ENCODE results near the gene FMN2. TPM values are rescaled to one million over a fixed set of nuclear protein-coding genes. Genes with fewer than 3 reads are reported as not detected.

The FMN2 gene
- total RNA-seq, 1 donor from 2014 or later: 60.7 TPM

DNA sequence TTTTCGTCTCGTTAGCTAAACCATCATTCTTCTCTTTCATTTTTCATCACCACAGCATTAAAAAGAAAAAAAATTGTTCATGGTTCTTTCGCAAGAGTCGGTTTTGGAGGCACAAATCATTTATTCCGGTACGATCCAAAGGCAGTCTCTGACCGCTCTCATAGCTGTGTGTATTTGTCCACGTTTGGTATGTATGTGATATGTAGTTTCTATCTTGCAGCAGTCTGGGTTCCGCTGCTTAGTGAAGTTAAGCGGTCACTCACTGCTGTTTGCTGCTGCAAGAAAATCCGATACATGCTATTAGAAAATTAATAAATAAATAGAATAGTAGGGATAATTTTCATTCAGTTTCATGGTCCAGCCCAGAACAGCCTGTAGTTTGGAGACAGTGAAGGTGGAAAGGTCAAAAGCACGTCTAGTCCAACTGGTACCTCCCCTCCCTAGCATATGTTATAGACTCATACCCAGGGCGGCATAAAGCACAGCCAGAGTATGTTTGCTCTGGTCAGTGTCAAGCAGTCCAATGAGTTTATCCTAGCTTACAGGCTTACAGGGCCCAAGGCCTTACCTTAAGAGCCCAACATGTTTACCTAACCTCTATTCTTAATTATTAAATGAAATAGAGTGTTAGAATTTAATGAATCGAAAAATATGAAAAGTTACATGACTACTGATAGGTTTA lies 2.5 kb downstream of the FMN2 start:
- FAIRE-seq (no peak), DNase-seq (ENCODE audit: low spot score in 2 of 2) (no peak)

DNA sequence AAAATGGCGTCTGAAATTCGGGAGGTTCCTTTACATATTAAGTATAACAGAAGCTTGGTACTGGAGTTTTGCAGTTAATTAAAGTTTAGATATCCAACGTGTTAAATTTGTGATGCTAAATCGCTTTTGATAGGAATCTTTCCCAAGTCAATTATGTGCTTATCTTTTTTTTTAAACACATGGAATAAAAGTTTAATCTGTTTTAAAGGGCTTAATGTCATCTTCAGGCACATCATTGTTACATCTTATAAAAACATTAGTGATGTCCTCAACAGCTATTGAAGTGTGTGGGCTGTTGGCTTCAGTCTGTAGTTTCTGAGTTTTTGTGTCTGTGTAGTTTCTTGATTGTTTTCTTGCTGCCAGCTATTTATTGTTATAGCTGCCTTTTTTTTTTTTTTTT lies 5.3 kb downstream of the FMN2 start:
- FAIRE-seq (no peak), DNase-seq (ENCODE audit: low spot score in 2 of 2) (no peak)

DNA sequence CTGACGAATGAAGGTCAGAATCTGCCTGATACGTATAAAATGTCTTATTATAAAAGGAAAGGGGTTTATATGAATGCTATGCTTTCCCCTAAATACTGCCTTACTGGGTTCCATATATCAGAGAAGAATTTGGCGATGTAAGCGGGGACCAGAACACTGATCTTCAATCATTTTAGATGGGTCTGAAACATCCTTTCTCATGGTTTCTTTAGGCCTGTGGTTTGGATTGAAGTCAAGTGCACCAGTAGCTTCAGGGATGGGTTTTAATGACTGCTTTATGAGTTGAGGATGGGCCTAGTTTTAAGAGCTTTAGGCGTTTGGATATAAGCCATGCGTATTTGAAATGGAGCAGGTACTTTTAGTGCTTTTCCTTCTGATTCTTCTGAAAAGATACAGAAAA lies 6.9 kb downstream of the FMN2 start:
- no peak for DNase-seq (ENCODE audit: low spot score in 2 of 2)
- no peak for FAIRE-seq

DNA sequence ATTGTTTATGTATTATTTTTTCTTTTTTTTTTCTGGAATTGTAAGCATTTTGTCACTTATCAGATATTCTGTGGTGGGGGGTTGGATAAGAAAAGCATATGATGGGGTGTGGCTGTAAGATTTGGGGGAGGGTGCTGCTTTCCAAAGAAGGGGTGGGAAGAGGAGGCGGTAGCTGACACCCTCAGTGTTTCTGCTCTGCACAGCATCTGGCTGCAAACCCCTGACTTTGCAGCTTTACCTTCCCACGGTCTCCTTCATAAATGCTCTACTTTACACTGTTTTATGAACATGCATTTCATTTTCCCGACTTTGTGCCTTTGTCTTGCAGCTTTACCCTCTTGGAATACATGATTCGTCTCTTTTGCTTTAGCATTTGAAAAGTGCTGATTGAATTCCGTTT lies 7.6 kb downstream of the FMN2 start:
- DNase-seq (ENCODE audit: low spot score in 2 of 2) (no peak), FAIRE-seq (no peak)

DNA sequence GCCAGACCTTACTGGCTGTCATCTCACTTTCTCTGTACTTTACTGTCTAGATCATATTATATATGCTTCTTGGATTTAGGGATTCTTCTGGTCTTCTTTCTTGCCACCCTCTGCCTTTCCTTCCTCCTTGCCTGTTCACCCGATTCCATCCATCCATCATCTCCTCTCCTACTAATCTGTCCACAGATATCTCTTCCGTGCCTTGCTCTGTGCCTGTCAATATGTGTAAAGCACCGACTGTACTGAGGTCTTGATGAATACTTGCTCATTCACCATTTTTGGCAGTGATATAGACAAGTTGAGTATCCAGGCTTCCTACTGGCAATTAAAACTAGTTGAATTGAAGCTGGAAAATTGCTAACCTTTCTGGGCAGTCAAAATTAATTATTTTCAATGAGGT lies 8.1 kb downstream of the FMN2 start:
- DNase-seq (ENCODE audit: low spot score in 2 of 2) (no peak), FAIRE-seq (no peak)

DNA sequence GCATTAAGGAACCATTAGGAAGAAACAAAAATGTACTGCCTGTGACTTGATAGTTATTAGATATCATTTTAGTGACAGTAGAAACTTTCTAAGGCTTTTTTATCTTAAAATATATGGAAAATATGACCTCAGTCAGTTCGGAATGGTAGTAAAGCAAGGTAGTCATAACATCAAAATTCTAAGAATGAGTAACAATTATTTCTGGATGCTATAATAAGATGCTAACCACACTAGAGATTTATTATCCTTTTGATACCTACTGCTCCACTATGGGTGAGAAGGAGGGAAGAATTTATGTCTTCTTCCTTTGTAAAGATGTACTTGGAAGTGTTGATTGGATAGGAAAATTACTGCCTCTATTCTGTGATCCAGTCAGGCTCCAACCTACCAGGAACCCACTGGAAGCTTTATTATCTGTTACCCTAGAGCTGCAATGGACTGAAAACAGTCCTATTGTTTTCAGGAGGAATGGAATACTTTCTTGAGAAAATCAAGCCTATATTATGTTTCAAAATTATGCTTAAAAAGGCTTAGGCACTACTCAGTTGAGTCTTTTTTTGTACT lies 8.8 kb downstream of the FMN2 start:
- FAIRE-seq: no peak
- no peak for DNase-seq (ENCODE audit: low spot score in 2 of 2)

DNA sequence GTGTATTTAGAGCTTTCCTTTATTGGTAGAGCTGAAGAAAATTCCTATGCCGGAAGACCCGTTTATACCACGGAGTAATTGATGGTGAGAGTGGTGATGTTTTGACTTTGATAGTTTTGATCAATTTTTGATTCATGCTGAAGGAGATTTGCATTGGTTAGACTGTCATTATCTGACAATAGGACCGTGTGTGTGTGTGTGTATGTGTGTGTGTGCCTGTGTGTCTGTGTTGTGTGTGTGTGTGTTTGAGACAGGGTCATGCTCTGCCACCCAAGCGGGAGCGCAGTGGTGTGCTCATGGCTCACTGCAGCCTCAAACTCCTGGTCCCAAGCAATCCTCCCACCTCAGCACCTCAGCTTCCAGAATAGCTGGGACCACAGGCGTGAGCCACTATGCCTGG lies 9.6 kb downstream of the FMN2 start:
- FAIRE-seq (no peak), DNase-seq (ENCODE audit: low spot score in 2 of 2) (no peak)

DNA sequence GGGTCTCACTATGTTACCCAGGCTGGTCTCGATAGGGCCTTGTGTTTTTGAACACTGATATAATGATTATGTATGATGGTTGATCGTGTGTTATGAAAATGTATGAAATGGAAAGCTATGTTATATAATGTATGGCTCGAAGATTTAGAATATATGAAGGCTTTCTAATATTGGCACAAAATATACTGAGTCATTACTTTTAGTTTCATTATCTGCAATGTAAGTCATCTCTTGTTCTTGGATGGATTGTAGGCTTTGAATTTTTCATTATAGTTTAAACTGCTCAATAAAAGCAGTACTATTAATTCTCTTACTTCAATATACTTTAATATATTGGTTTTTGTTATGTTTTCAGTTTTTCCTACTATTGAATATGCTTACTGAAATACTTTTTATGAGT lies 10.1 kb downstream of the FMN2 start:
- FAIRE-seq (no peak), DNase-seq (ENCODE audit: low spot score in 2 of 2) (no peak)

DNA sequence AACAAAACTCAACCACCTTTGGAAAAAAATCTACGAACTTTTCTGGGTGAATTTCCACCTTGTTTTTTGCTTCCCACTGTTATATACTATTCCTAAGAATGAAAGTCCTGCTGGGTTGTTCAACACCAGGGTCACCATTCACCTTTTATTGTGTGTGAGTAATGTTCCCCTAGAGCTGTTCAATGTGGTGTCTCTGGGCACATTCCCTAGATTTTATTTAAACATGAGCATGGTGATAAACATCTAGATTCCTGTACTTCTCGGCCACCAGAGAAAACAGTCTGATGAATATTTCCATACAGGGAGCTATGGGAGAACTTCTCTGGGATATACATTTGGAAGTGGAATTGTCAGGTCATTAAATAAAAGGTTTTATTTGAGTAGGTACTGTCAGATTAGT lies 13.0 kb downstream of the FMN2 start:
- DNase-seq (ENCODE audit: low spot score in 2 of 2): no peak
- no peak for FAIRE-seq

DNA sequence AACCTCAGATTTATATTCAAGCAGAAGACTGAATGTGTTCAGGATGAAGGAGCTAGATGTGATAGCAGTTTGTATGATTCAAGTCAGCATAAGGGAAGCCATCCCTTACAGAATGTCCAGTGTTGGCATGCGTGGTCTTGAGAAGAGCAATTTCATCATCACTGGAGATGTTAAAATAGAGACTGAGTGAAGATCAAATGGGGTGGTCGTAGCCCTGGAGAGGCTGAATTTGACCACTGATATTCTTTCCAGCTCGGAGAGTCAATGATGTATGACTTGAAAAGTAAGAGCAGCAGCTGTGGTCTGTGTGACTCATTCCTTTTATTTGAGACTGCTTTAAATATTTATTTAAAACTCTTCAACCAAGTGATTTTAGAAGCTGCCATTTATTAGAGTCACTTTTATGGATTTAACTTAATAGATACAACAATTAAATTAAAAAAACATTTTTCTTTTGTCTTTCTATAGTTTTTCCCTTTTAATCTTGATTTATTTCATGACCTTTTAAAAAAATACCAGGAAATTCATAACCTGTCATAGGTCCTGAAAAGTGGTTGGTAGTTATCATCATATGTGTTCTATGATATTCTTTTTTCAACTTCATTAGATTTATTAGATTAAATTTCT lies 15.5 kb downstream of the FMN2 start:
- DNase-seq (ENCODE audit: low spot score in 2 of 2): no peak
- FAIRE-seq: peak; percentile 36

DNA sequence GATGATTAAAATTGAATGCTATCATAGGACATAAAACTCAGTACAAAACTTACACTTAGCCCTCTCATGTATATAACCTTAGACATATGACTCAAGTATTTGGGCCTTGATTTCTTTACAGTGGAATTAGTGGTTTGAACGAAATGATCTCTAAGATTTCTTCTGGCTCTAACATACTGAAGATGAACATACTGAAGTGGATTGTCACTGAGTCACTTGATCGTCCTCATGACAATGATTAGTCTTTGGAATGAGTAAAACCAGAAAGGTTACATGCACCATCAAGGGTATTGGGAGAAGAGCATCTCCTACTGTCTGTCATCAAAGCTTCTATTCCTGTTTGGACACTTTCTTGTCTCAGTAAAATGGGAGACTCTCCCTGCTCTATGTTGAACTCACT lies 17.4 kb downstream of the FMN2 start:
- DNase-seq (ENCODE audit: low spot score in 2 of 2) (no peak), FAIRE-seq (no peak)

DNA sequence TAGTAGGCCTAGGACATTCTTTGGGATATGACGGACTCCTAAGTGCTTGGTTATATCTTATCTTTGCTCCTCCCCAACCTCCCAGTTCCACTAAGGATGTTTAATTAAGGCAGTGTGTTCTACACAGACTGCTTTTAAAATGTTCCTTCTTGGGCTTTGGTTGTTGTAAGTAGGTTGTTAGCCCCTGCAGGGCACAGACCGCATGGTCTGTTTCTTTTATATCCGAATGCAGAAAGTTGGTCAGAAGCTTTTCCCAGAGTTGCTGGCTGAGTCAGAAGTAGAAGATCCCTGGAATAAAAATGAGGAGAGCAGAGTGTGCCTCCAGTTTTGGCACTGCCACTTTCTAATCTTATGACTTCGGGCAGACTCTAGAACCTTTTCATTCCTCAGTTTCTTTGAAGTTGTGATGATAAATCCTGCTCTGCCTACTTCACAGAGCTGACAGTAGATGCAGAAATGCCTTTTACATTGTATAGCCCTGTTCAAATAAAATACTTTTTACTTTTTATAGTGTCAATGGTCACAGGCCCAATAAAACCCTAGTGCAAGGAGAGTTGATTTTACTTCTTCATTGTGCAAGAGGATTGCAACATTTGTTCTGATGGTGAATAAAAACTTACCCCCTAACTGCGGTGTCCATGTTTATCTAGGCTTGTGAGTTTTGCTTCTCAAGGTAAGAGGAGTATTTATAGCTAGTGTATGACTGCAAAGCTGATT lies 18.4 kb downstream of the FMN2 start:
- DNase-seq (ENCODE audit: low spot score in 2 of 2) (peak in 1 of 2 donors; percentile 36), FAIRE-seq (no peak)

DNA sequence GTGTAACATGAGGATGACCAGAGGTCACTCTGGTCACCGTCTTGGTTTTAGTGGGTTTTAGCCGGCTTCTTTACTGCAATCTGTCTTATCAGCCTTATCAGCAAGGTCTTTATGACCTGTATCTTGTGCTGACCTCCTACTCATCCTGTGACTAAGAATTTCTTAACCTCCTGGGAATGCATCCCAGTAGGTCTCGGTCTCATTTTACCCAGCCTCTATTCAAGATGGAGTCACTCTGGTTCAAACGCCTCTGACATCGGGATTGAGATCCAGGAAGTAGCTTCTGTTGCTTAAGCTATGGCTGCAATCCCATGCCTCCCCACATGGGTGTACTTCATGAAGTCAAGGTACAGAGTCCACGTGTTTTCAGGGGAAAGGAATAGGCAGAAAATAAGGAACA lies 19.9 kb downstream of the FMN2 start:
- no peak for FAIRE-seq
- no peak for DNase-seq (ENCODE audit: low spot score in 2 of 2)

DNA sequence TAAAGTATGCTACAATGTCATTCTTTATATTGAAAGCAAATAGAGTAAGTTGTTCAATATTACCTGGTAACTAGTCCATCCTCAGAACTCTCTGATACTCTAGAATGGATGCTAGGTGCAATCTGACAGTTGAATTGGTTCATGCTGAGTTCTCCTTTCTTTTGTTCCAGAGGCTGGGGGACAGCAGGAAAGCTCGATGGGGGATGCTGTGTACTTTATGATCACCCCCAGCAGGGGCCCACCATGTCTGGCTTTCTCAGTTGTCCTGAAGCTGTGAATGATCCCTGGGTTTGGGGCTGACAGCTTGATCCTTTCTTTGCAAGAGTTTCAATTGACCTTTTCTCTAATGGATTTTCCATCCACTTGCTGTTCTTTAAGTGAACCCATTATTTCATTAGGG lies 22.5 kb downstream of the FMN2 start:
- no peak for FAIRE-seq
- no peak for DNase-seq (ENCODE audit: low spot score in 2 of 2)

DNA sequence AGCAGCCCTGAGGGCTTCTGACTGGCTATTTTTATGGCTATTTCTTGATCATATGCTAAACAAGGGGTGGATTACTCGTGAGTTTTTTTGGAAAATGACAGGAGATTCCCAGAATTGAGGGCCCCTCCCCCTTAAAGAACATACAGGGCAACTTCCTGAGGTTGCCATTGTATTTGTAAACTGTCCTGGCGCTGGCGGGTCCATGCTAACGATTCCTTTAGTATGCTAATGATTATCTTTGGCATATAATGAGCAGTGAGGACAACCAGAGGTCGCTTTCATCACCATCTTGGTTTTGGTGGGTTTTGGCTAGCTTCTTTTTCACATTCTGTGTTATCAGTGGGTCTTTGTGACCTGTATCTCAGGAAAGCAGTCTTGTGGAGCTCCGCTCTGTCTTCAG lies 24.1 kb downstream of the FMN2 start:
- no peak for DNase-seq (ENCODE audit: low spot score in 2 of 2)

DNA sequence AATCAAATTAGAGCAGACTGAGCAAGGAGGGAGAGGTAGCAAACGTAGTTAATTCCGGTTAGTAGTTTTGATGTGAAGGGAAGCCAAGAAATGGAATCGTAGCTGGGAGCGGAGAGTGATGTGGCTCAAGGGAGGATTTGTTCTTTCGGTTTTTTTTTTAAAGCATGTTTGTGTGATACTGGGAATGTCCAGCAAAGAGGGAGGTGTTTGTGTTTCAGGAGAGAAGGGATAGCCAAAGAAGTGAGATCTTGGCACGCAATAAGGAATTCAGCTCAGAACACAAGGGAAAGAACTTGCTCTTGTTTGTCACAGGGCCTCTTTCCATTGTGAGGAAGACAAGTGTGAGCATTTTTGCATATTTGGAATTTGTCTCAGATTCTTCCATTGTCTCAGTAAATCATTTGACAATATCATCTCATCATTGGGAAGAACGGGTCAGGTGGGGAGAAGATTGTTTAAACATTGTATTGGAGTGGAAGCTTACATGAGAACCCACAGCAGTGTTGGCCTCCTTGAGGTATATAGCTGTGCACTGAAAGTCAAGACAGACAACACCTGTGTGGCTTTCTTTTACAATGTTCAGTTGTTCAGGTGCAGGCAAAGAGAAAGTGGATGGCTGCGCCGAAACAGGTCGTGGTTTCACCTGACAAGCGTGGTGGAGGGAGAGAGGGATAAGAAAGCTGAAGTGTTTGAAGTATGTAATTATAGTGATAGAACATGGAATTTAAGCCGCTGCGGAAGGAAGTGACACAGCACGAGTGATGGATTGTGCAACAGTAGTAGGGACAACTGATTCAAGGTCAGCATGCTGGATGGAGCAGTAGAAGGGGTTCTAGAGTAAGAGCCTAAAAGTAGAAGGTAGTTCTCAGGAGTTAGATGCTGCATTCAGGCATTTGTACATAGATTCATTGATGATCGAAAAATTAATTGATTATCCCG lies 25.4 kb downstream of the FMN2 start:
- no peak for DNase-seq (ENCODE audit: low spot score in 2 of 2)
- FAIRE-seq: no peak

More for the DNA sequence above, 24.1 kb downstream of the FMN2 start:
- FAIRE-seq: no peak

DNA sequence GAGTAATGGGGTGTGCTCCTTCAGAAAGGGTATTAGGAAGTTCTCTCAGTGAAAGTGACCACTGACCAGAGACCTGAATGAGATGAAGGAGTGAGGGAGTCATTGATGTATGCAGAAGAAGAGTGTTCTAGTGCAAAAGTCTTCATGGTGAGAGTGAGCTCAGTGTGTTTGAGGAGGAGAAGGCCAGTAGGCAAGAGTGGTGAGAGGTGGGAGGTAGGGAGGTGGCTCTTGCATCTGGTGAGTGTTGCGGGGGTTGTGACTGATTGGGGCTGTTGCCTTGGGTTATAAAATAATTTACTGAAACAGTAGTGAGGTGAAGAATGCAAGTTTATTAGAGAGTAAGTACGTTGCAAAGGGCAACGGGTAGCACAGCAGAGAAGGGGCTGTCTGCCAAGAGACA lies 26.2 kb downstream of the FMN2 start:
- DNase-seq (ENCODE audit: low spot score in 2 of 2): no peak
- FAIRE-seq: no peak

DNA sequence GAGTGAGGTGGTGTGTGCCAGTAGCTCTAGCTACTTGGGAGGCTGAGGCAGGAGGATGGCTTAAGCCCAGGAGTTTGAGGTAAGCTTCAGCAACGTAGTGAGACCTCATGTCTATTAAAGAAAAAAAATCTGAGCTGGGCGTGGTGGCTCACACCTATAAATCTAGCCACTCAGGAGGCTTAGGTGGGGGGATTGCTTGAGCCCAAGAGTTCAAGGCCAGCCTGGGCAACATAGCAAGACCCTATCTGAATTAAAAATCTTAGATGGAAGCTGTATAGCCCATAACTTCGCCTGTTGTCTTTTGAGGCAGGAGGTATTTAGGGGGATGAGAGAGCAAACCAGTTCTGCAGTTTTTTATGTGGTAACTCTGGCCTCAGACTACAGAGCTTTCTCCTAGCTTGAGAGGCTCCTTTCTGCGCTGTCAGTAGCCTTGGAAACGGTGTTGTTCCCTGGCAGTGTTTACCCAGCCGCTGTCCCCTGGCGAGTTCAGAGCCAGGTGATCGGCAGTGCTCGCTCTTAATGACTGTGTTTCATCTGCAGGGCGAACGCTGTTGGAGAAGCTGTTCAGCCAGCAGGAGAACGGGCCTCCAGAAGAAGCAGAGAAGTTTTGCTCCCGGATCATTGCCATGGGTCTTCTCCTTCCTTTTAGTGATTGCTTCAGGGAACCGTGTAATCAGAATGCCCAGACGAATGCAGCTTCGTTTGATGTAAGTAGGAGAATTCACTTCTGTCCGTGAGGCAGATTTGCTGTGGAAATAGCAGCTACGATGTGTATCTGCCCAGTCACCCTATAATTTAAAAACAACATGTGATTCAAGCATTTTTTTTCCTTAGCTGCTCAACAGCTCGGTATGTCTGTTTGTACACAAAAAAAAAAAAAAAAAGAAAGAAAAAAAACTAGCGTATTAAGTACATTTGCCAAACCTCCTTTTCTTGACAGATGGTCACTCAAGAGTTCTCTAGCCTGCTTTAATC lies 31.2 kb downstream of the FMN2 start:
- DNase-seq (ENCODE audit: low spot score in 2 of 2) (no peak), FAIRE-seq (no peak)

DNA sequence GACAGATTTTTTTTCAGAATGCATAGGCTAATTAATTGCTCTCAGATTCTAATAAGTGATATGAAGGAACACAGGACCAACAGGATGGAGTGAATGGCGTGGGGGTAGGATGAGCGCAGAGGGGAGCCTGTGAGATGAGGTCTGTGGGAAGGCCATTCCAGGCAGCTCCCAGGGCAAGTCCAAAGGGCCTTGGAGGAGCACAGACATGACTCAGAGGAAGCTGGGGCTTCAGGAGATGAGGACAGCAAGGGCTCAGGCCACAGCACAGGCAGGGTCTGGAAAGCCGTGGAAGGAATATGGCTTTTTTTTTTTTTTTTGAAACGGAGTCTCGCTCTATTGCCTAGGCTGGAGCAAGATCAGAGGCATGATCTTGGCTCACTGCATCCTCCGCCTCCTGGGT lies 35.1 kb downstream of the FMN2 start:
- DNase-seq (ENCODE audit: low spot score in 2 of 2): no peak
- FAIRE-seq: no peak

Measured in frontal cortex (tissue), 4 donors.